K562 (cell line): Measurements from ENCODE around the gene EFEMP2. TPM values are rescaled to one million over a fixed set of nuclear protein-coding genes. Genes with fewer than 3 reads are reported as not detected.
A peak's percentile ranks its signal among the peaks of the same experiment; 100 is the strongest.

Source experiments
- ATAC-seq: fragments of 200-7000 bp; cut with Tn5 transposase; 3 replicates; pipeline ENCODE4 v1.9.1; 2020; ENCODE audit warnings: moderate library complexity
- BruUV-seq: library from RNA; stranded (reverse); fragments of 400-500 nt; replicated peaks from 2 replicates; lab custom pipeline; 2021; lab: Mats Ljungman, UMichigan
- CTCF ChIA-PET: fragments of 300-600 bp; formaldehyde crosslinking; extraction: SDS; loops from one replicate; lab custom pipeline; 2021; ENCODE audit warnings: low intra/inter-chr PET ratio; lab: Yijun Ruan, JAX
- POLR2A ChIA-PET: fragments of 300-600, 350-650 bp; sonication (Branson Sonifier 250); formaldehyde crosslinking; extraction: SDS; loops from one replicate; lab custom pipeline; 2021; ENCODE audit warnings: antibody characterized with exemption, inconsistent platforms; lab: Yijun Ruan, JAX
- DNase-seq, 4 experiments: peaks; one replicate each; pipeline versions ENCODE4 v3.0.0 to v3.0.0-alpha.2; 2011 to 2018; ENCODE audit warnings: low spot score in 3 of 4, mixed read lengths in 3 of 4; ENCODE audit errors: extremely low read depth in 1 of 4
- FAIRE-seq: peaks from 2 replicates; lab custom pipeline; 2011; peaks lifted over from hg19 to GRCh38; lab: Jason Lieb, UNC
- H2AFZ ChIP-seq: 2 replicates; pipeline ENCODE4 v1.6.0; 2011; ENCODE audit warnings: low read depth, low read length, control low read depth, inconsistent platforms
- H3K27ac ChIP-seq: fragments of 200-600 bp; 3 replicates; pipeline ENCODE4 v1.8.0; 2011; ENCODE audit warnings: low read depth, mild to moderate bottlenecking, control low read depth, inconsistent platforms, low read length, moderate library complexity, mixed read lengths; ENCODE audit errors: extremely low read depth
- H3K27me3 ChIP-seq, 2 experiments: fragments of 300-600 bp in 1 of 2; 2 replicates in 1 of 2; 3 replicates in 1 of 2; pipeline versions ENCODE4 v1.6.0 to v1.8.0; 2011; ENCODE audit warnings: inconsistent platforms in 2 of 2, low read length in 2 of 2, mild to moderate bottlenecking in 1 of 2, mixed read lengths in 1 of 2, moderate library complexity in 1 of 2; ENCODE audit not compliant: control insufficient read depth in 2 of 2, insufficient read depth in 2 of 2
- H3K36me3 ChIP-seq: fragments of 300-600 bp; 3 replicates; pipeline ENCODE4 v1.8.0; 2011; ENCODE audit warnings: mild to moderate bottlenecking, low read length, inconsistent platforms; ENCODE audit not compliant: control insufficient read depth, insufficient read depth
- H3K4me1 ChIP-seq, 2 experiments: fragments of 200-600 bp in 1 of 2; replicated peaks in 1 of 2; 2 replicates in 1 of 2; 3 replicates in 1 of 2; pipeline versions ENCODE4 v1.5.1 to v1.8.0; 2011; ENCODE audit warnings: inconsistent platforms in 2 of 2, low read length in 2 of 2, mild to moderate bottlenecking in 1 of 2, mixed read lengths in 1 of 2, moderate library complexity in 1 of 2; ENCODE audit not compliant: control insufficient read depth in 2 of 2, insufficient read depth in 2 of 2
- H3K4me2 ChIP-seq: 2 replicates; pipeline ENCODE4 v1.6.1; 2011; ENCODE audit warnings: low read length, control low read depth, inconsistent platforms, mixed read lengths; ENCODE audit not compliant: insufficient read depth
- H3K4me3 ChIP-seq: fragments of 200-600 bp; sonication (generic), shearing (Covaris generic); 2 replicates; pipeline ENCODE4 v1.5.1; 2016; ENCODE audit warnings: control low read depth, inconsistent platforms
- H3K79me2 ChIP-seq: fragments of 200-600 bp; 3 replicates; pipeline ENCODE4 v1.8.0; 2011; ENCODE audit warnings: low read length, inconsistent platforms; ENCODE audit not compliant: control insufficient read depth, insufficient read depth
- H3K9ac ChIP-seq, 2 experiments: 2 replicates each; pipeline versions ENCODE4 v1.6.0 to v1.6.1; 2011; ENCODE audit warnings: low read depth in 2 of 2, low read length in 2 of 2, control low read depth in 1 of 2, inconsistent platforms in 1 of 2, mild to moderate bottlenecking in 1 of 2, mixed read lengths in 1 of 2; ENCODE audit not compliant: insufficient read depth in 1 of 2
- H3K9me1 ChIP-seq: one replicate; pipeline ENCODE4 v1.6.0; 2011; ENCODE audit warnings: inconsistent platforms, mild to moderate bottlenecking, low read length, moderate library complexity; ENCODE audit not compliant: control insufficient read depth, insufficient read depth
- H3K9me3 ChIP-seq: replicated peaks from 2 replicates; pipeline ENCODE4 v1.5.1; 2011; ENCODE audit warnings: low read depth, low read length, inconsistent platforms; ENCODE audit not compliant: control insufficient read depth, insufficient read depth
- H4K20me1 ChIP-seq: replicated peaks from 2 replicates; pipeline ENCODE4 v1.6.1; 2011; ENCODE audit warnings: low read length, inconsistent platforms, mixed read lengths; ENCODE audit not compliant: control insufficient read depth, insufficient read depth
- EP400 ChIP-seq: fragments of 450-650 bp; IDR thresholded peaks from 2 replicates; pipeline ENCODE4 v1.6.1; 2017; ENCODE audit warnings: antibody characterized with exemption, mild to moderate bottlenecking, moderate library complexity
- MEIS2 ChIP-seq: fragments of 450-650 bp; IDR thresholded peaks from 2 replicates; pipeline ENCODE4 v1.6.1; 2014; ENCODE audit warnings: mild to moderate bottlenecking; ENCODE audit not compliant: partially characterized antibody
- NFE2L1 ChIP-seq: fragments of 450-650 bp; IDR thresholded peaks from 2 replicates; pipeline ENCODE4 v1.6.1; 2016; ENCODE audit warnings: missing genetic modification characterization, low read depth, mild to moderate bottlenecking, missing compliant biosample characterization, moderate library complexity, borderline replicate concordance
- SMARCC2 ChIP-seq: fragments of 450-650 bp; IDR thresholded peaks from 2 replicates; pipeline ENCODE4 v1.6.1; 2017; ENCODE audit warnings: antibody characterized with exemption, moderate library complexity, mild to moderate bottlenecking, low read depth
- WGBS: fragments of 100-300 bp; shearing (Covaris generic); methylation state at CpG from one replicate; pipeline ENCODE4 v1.1.6; 2016; ENCODE audit warnings: low coverage, mixed read lengths; ENCODE audit not compliant: insufficient coverage; ENCODE audit errors: missing lambda C conversion rate; 5-methylcytosine and 5-hydroxymethylcytosine counted together
- in situ Hi-C: fragments of 300-500 bp; cut with MboI; formaldehyde crosslinking; loops from 4 replicates; pipeline ENCODE4 v1.15.0; 2018; ENCODE audit warnings: inconsistent platforms, mixed read lengths
- intact Hi-C: fragments of 100-400 bp; cut with micrococcal nuclease; formaldehyde crosslinking; loops from 2 replicates; pipeline ENCODE4 v1.14.2; 2022
- polyA plus RNA-seq, 8 experiments: library from polyadenylated mRNA; depleted of rRNA in 4 of 8; stranded (reverse) in 5 of 8; unstranded in 3 of 8; fragments of >200 nt; fragmentation: Nextera tagmentation in 2 of 8; fragmentation: Illumina TruSeq in 1 of 8; extraction: Ambion mirVana in 2 of 8; extraction: Trizol in 1 of 8; gene quantifications; 2 replicates each; pipeline versions ENCODE4 v1.2.1 to v1.2.3, GENCODE V29; 2011 to 2014; ENCODE audit warnings: inconsistent platforms in 1 of 8, missing spikeins in 1 of 8
- total RNA-seq, 7 experiments: library from RNA; depleted of rRNA in 6 of 7; stranded (reverse); fragments of >200 nt in 6 of 7; fragmentation: Illumina TruSeq in 2 of 7; extraction: Trizol in 2 of 7; gene quantifications; 2 replicates each; pipeline versions ENCODE4 v1.2.1 to v1.2.3, GENCODE V29; 2011 to 2021; ENCODE audit warnings: low replicate concordance in 1 of 7
- TF ChIP-seq, protein P1 (sequence below): sonication (generic); formaldehyde crosslinking; IDR thresholded peaks from 2 replicates; pipeline ENCODE4 v1.8.0; 2023; ENCODE audit warnings: mild to moderate bottlenecking, missing genetic modification reagents
- TF ChIP-seq, protein P2 (sequence below), 2 experiments: fragments of 450-650 bp in 1 of 2; sonication (generic) in 1 of 2; formaldehyde crosslinking in 1 of 2; IDR thresholded peaks; 2 replicates each; pipeline versions ENCODE4 v1.7.1 to v1.9.0; 2016 to 2022; ENCODE audit warnings: inconsistent platforms in 1 of 2, mild to moderate bottlenecking in 1 of 2, missing genetic modification reagents in 1 of 2

The EFEMP2 gene
- total and polyA plus RNA-seq, 9 of the 15 experiments (the other 6 are each of a cell fraction or from before 2014, with no cell fraction given), result 0.07 to 2.9 (median 0.69) TPM; not detected in 1

DNA sequence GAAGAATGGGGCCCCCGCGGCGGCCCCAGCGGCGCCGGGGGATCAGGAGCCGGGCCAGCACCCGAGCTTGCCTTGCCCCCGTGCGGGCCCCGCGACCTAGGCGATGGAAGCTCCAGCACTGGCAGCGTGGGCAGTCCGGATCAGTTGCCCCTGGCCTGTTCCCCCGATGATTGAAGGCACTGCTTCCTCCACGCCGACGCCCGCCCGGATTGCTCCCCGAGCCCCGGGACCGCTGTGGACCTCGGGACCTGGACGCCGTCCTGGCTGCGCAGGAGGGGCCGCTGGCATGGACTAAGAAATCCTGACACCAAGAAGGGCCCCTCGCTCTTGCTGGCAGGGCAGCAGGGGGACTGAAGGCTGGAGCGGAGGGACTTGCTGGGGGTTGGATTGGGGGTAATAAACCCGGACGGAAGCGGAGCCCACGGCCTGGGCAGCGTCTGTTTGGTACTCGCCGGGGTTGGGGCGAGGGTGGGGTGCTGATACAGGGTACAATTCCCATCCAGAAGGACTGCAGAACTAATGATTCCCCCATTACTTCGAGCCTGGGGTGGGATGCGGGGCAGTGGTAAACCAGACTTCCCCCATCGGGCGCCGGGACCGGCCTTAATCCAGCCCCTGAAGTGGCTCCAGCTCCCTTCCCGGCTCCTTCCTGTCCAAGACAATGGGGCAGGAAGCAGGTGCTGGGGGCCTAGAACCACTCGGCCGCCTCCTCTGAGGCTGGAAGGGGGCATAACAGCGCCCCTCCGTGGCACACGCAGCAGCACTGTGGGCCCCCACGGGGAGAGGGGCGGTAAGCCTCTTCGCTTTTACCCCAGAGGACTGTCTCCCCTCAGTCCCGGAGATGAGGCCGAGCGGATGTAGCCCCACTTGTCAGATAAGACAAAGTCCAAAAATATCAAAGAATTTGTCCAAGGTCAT is 18.9 kb upstream of the EFEMP2 start:
- peaks cover 40 to 68% of the 10 kb centered on the region in 2 experiments for H3K4me1 ChIP-seq
- 1% methylated on average over 57 of the region's 57 CpGs for WGBS
- intact Hi-C loops (no loop called here), in situ Hi-C loops (no loop called here)
- peak overlapping the region; percentile 84 for H3K27ac ChIP-seq
- TSS peak; percentile 80 for BruUV-seq
- H3K36me3 ChIP-seq, result peaks cover 50% of the 10 kb centered on the region
- H3K9me1 ChIP-seq, result no peaks in the 10 kb centered on the region
- no peak overlapping the region for H2AFZ ChIP-seq
- H3K9me3 ChIP-seq, result no peaks in the 10 kb centered on the region
- peaks cover 73% of the 10 kb centered on the region for H3K79me2 ChIP-seq
- peaks cover 28% of the 10 kb centered on the region for H4K20me1 ChIP-seq
- FAIRE-seq (peak; percentile 19), ATAC-seq (peak; percentile 36), DNase-seq (peak in 3 of 4 experiments; percentile 39 to 80 (median 73))
- CTCF ChIA-PET, result no interaction called here
- POLR2A ChIA-PET, result interaction anchor here (0.5 to 14.4 kb wide), 38 partner anchors 9 to 1323 kb away, joined by 3 to 147 read pairs (median 4); partner anchors contain the start of genes BANF1, C11orf68, CFL1 and FOSL1
- H3K9ac ChIP-seq, result peak overlapping the region; percentile 80 to 98
- no peaks in the 10 kb centered on the region for H3K27me3 ChIP-seq
- H3K4me2 ChIP-seq, result peak overlapping the region; percentile 89
- peak overlapping the region; percentile 70 for H3K4me3 ChIP-seq
- TF ChIP-seq EP400, result peak; percentile 49; the same call in 1 of the 2 replicates
- TF ChIP-seq MEIS2, result no peak
- TF ChIP-seq, protein P1, sequence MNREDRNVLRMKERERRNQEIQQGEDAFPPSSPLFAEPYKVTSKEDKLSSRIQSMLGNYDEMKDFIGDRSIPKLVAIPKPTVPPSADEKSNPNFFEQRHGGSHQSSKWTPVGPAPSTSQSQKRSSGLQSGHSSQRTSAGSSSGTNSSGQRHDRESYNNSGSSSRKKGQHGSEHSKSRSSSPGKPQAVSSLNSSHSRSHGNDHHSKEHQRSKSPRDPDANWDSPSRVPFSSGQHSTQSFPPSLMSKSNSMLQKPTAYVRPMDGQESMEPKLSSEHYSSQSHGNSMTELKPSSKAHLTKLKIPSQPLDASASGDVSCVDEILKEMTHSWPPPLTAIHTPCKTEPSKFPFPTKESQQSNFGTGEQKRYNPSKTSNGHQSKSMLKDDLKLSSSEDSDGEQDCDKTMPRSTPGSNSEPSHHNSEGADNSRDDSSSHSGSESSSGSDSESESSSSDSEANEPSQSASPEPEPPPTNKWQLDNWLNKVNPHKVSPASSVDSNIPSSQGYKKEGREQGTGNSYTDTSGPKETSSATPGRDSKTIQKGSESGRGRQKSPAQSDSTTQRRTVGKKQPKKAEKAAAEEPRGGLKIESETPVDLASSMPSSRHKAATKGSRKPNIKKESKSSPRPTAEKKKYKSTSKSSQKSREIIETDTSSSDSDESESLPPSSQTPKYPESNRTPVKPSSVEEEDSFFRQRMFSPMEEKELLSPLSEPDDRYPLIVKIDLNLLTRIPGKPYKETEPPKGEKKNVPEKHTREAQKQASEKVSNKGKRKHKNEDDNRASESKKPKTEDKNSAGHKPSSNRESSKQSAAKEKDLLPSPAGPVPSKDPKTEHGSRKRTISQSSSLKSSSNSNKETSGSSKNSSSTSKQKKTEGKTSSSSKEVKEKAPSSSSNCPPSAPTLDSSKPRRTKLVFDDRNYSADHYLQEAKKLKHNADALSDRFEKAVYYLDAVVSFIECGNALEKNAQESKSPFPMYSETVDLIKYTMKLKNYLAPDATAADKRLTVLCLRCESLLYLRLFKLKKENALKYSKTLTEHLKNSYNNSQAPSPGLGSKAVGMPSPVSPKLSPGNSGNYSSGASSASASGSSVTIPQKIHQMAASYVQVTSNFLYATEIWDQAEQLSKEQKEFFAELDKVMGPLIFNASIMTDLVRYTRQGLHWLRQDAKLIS (CRISPR knock-in tag), result no peak
- no peak for TF ChIP-seq NFE2L1 (tag)
- no peak for TF ChIP-seq SMARCC2
- TF ChIP-seq, protein P2, sequence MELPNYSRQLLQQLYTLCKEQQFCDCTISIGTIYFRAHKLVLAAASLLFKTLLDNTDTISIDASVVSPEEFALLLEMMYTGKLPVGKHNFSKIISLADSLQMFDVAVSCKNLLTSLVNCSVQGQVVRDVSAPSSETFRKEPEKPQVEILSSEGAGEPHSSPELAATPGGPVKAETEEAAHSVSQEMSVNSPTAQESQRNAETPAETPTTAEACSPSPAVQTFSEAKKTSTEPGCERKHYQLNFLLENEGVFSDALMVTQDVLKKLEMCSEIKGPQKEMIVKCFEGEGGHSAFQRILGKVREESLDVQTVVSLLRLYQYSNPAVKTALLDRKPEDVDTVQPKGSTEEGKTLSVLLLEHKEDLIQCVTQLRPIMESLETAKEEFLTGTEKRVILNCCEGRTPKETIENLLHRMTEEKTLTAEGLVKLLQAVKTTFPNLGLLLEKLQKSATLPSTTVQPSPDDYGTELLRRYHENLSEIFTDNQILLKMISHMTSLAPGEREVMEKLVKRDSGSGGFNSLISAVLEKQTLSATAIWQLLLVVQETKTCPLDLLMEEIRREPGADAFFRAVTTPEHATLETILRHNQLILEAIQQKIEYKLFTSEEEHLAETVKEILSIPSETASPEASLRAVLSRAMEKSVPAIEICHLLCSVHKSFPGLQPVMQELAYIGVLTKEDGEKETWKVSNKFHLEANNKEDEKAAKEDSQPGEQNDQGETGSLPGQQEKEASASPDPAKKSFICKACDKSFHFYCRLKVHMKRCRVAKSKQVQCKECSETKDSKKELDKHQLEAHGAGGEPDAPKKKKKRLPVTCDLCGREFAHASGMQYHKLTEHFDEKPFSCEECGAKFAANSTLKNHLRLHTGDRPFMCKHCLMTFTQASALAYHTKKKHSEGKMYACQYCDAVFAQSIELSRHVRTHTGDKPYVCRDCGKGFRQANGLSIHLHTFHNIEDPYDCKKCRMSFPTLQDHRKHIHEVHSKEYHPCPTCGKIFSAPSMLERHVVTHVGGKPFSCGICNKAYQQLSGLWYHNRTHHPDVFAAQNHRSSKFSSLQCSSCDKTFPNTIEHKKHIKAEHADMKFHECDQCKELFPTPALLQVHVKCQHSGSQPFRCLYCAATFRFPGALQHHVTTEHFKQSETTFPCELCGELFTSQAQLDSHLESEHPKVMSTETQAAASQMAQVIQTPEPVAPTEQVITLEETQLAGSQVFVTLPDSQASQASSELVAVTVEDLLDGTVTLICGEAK (IDR thresholded peaks at IDR 0.05), result no peak
- TF ChIP-seq, protein P2 (CRISPR knock-in tag; IDR thresholded peaks at IDR 0.05), result 0 out of 2 replicates have a peak, but pooled peaks have one; percentile 5
